CD14-positive monocyte (primary cell): ENCODE results near the gene LRRC42. TPM values are rescaled to one million over a fixed set of nuclear protein-coding genes. Genes with fewer than 3 reads are reported as not detected.
"Not testable (repeated sequence)": the region's sequence is repeated elsewhere in the genome, so short reads cannot be mapped to it uniquely, and the experiment has no call there.

Experiments
- DNase-seq, 3 donors: peaks; one replicate each; pipeline ENCODE4 v3.0.0-alpha.2; 2011 to 2022
- H2AFZ ChIP-seq: 2 replicates; pipeline ENCODE4 v1.6.0; 2012; ENCODE audit warnings: mild to moderate bottlenecking, low read depth, low read length, inconsistent platforms; ENCODE audit not compliant: insufficient read depth, poor library complexity, severe bottlenecking
- H3K27ac ChIP-seq, 2 donors: 1 replicate in 1 of 2; 2 replicates in 1 of 2; pipeline ENCODE4 v1.5.1; 2012 to 2013; ENCODE audit warnings: low read length in 2 of 2, control low read depth in 1 of 2, inconsistent platforms in 1 of 2, low read depth in 1 of 2, mild to moderate bottlenecking in 1 of 2
- H3K27me3 ChIP-seq, 2 donors: one replicate each; pipeline versions ENCODE4 v1.6.0 to v1.6.1; 2011 to 2013; ENCODE audit warnings: low read length in 2 of 2; ENCODE audit not compliant: control insufficient read depth in 2 of 2, insufficient read depth in 2 of 2
- H3K36me3 ChIP-seq, 2 donors: replicated peaks in 1 of 2; 1 replicate in 1 of 2; 2 replicates in 1 of 2; pipeline versions ENCODE4 v1.5.1 to v1.6.1; 2012 to 2013; ENCODE audit warnings: low read length in 2 of 2, control low read depth in 1 of 2, inconsistent platforms in 1 of 2, mild to moderate bottlenecking in 1 of 2; ENCODE audit not compliant: insufficient read depth in 2 of 2, control insufficient read depth in 1 of 2
- H3K4me1 ChIP-seq, 2 donors: 1 replicate in 1 of 2; 2 replicates in 1 of 2; pipeline versions ENCODE4 v1.5.1 to v1.6.1; 2012 to 2013; ENCODE audit warnings: low read length in 2 of 2, control low read depth in 1 of 2, inconsistent platforms in 1 of 2, mild to moderate bottlenecking in 1 of 2, moderate library complexity in 1 of 2; ENCODE audit not compliant: insufficient read depth in 2 of 2, control insufficient read depth in 1 of 2
- H3K4me2 ChIP-seq: replicated peaks from 2 replicates; pipeline ENCODE3; 2012; ENCODE audit warnings: low read length, moderate library complexity, mild to moderate bottlenecking; ENCODE audit not compliant: poor library complexity, severe bottlenecking; ENCODE audit errors: extremely low read depth
- H3K4me3 ChIP-seq, 3 experiments: fragments of 200-600 bp in 1 of 3; sonication (generic) in 1 of 3; replicated peaks in 1 of 3; 1 replicate in 2 of 3; 2 replicates in 1 of 3; pipeline ENCODE4 v1.5.1; 2011 to 2013; ENCODE audit warnings: low read length in 3 of 3, mild to moderate bottlenecking in 3 of 3, control low read depth in 2 of 3, low read depth in 2 of 3, inconsistent platforms in 1 of 3, moderate library complexity in 1 of 3
- H3K79me2 ChIP-seq: 2 replicates; pipeline ENCODE4 v1.6.0; 2012; ENCODE audit warnings: mild to moderate bottlenecking, control low read depth, inconsistent platforms, low read length, moderate library complexity; ENCODE audit not compliant: insufficient read depth
- H3K9ac ChIP-seq: 2 replicates; pipeline ENCODE4 v1.6.0; 2017; ENCODE audit warnings: low read length, mild to moderate bottlenecking; ENCODE audit not compliant: insufficient read depth, poor library complexity, severe bottlenecking
- H3K9me3 ChIP-seq, 2 donors: replicated peaks in 1 of 2; 1 replicate in 1 of 2; 2 replicates in 1 of 2; pipeline versions ENCODE4 v1.5.1 to v1.6.1; 2012 to 2013; ENCODE audit warnings: low read length in 2 of 2, control low read depth in 1 of 2; ENCODE audit not compliant: control insufficient read depth in 1 of 2, insufficient read depth in 1 of 2
- H4K20me1 ChIP-seq: 2 replicates; pipeline ENCODE4 v1.6.0; 2012; ENCODE audit warnings: mild to moderate bottlenecking, low read length, control low read depth, moderate library complexity; ENCODE audit not compliant: insufficient read depth
- H3K27ac Mint-ChIP-seq, 7 donors: one replicate each; pipeline ENCODE4 v1.8.0; 2020; ENCODE audit warnings: mild to moderate bottlenecking in 7 of 7, mixed read lengths in 7 of 7, moderate library complexity in 6 of 7, inconsistent platforms in 2 of 7
- H3K27me3 Mint-ChIP-seq, 3 donors: one replicate each; pipeline ENCODE4 v1.8.0; 2021 to 2022; ENCODE audit warnings: low read depth in 3 of 3, mild to moderate bottlenecking in 3 of 3, mixed read lengths in 3 of 3, moderate library complexity in 3 of 3, inconsistent platforms in 1 of 3
- H3K36me3 Mint-ChIP-seq, 2 donors: one replicate each; pipeline ENCODE4 v1.8.0; 2020; ENCODE audit warnings: mixed read lengths in 2 of 2, inconsistent platforms in 1 of 2, mild to moderate bottlenecking in 1 of 2
- H3K4me1 Mint-ChIP-seq: one replicate; pipeline ENCODE4 v1.8.0; 2020; ENCODE audit warnings: mild to moderate bottlenecking, mixed read lengths
- H3K4me3 Mint-ChIP-seq, 2 donors: one replicate each; pipeline ENCODE4 v1.8.0; 2020; ENCODE audit warnings: mild to moderate bottlenecking in 2 of 2, mixed read lengths in 2 of 2, moderate library complexity in 1 of 2
- H3K9me3 Mint-ChIP-seq, 7 donors: one replicate each; pipeline ENCODE4 v1.8.0; 2020 to 2022; ENCODE audit warnings: mixed read lengths in 7 of 7, mild to moderate bottlenecking in 6 of 7, moderate library complexity in 6 of 7, inconsistent platforms in 2 of 7
- CTCF ChIP-seq: fragments of 200-600 bp; IDR thresholded peaks from one replicate; pipeline ENCODE4 v1.8.0; 2022; ENCODE audit warnings: antibody characterized with exemption, mild to moderate bottlenecking
- WGBS: methylation state at CpG from one replicate; pipeline ENCODE4 v1.1.5; 2013; ENCODE audit warnings: missing lambda C conversion rate; ENCODE audit not compliant: insufficient coverage; 5-methylcytosine and 5-hydroxymethylcytosine counted together
- intact Hi-C, 2 donors: fragments of 100-400 bp; cut with micrococcal nuclease; formaldehyde crosslinking; loops; one replicate each; pipeline versions ENCODE4 v1.15.0 to v1.15.1; 2023
- polyA plus RNA-seq, 3 donors: library from polyadenylated mRNA; depleted of rRNA in 1 of 3; unstranded in 2 of 3; stranded (reverse) in 1 of 3; fragments of 300-500 nt in 2 of 3; fragments of >200 nt in 1 of 3; fragmentation: Illumina TruSeq in 2 of 3; gene quantifications; 1 replicate in 2 of 3; 2 replicates in 1 of 3; pipeline ENCODE4 v1.2.3, GENCODE V29; 2012 to 2021

Gene LRRC42
- polyA plus RNA-seq, 3 donors, result 5.6 to 7.3 (median 7.3) TPM

GRCh38 chr1:53987880-53988279 lies 41.7 kb downstream of the LRRC42 start:
- WGBS, result no CpG with 5 or more reads among the region's 2 CpGs
- no peaks in the 10 kb centered on the region for H3K36me3 ChIP-seq
- H3K4me1 ChIP-seq, result no peaks in the 10 kb centered on the region
- peaks cover 0 to 15% of the 10 kb centered on the region in 2 donors for H3K9me3 ChIP-seq
- no peak overlapping the region for H3K9ac ChIP-seq
- H4K20me1 ChIP-seq, result no peaks in the 10 kb centered on the region
- H3K4me2 ChIP-seq, result no peak overlapping the region
- H3K4me3 Mint-ChIP-seq, result no peak overlapping the region
- H3K27ac ChIP-seq, result no peak overlapping the region
- no peaks in the 10 kb centered on the region for H3K79me2 ChIP-seq
- no peak for DNase-seq
- H3K27me3 ChIP-seq, result no peaks in the 10 kb centered on the region
- H3K9me3 Mint-ChIP-seq, result peaks cover 0 to 14% (median 9%) of the 10 kb centered on the region in 7 donors
- H3K27me3 Mint-ChIP-seq, result peaks cover 0 to 4% (median 0%) of the 10 kb centered on the region in 3 donors
- H3K27ac Mint-ChIP-seq, result no peak overlapping the region
- no peak overlapping the region for H2AFZ ChIP-seq
- H3K4me1 Mint-ChIP-seq, result peaks cover under 1% of the 10 kb centered on the region
- TF ChIP-seq CTCF, result no peak
- intact Hi-C loops, result no loop called here
- no peaks in the 10 kb centered on the region for H3K36me3 Mint-ChIP-seq
- H3K4me3 ChIP-seq, result no peak overlapping the region

GRCh38 chr1:53992085-53992874 lies 46.1 kb downstream of the LRRC42 start:
- no peak overlapping the region for H3K4me2 ChIP-seq
- H3K79me2 ChIP-seq, result no peaks in the 10 kb centered on the region
- no peak overlapping the region for H2AFZ ChIP-seq
- H3K27ac ChIP-seq, result no peak overlapping the region
- no peak overlapping the region for H3K4me3 ChIP-seq
- H3K9ac ChIP-seq, result no peak overlapping the region
- no peak overlapping the region for H3K4me3 Mint-ChIP-seq
- no peaks in the 10 kb centered on the region for H3K36me3 ChIP-seq
- intact Hi-C loops, result no loop called here
- H3K27me3 ChIP-seq, result no peaks in the 10 kb centered on the region
- 97% methylated on average over 4 of the region's 4 CpGs for WGBS
- no peaks in the 10 kb centered on the region for H3K36me3 Mint-ChIP-seq
- peaks cover 0 to 18% of the 10 kb centered on the region in 2 donors for H3K9me3 ChIP-seq
- no peaks in the 10 kb centered on the region for H3K4me1 Mint-ChIP-seq
- DNase-seq, result no peak
- H3K9me3 Mint-ChIP-seq, result peaks cover 0 to 14% (median 9%) of the 10 kb centered on the region in 7 donors
- H3K27ac Mint-ChIP-seq, result no peak overlapping the region
- H3K27me3 Mint-ChIP-seq, result peaks cover 0 to 5% (median 4%) of the 10 kb centered on the region in 3 donors
- no peaks in the 10 kb centered on the region for H3K4me1 ChIP-seq
- H4K20me1 ChIP-seq, result no peaks in the 10 kb centered on the region
- TF ChIP-seq CTCF, result no peak

- H3K27me3 Mint-ChIP-seq, H3K79me2 ChIP-seq, H3K4me3 Mint-ChIP-seq, H3K36me3 Mint-ChIP-seq, H2AFZ ChIP-seq, intact Hi-C loops, H3K4me1 ChIP-seq, H3K4me2 ChIP-seq, H3K9ac ChIP-seq, H3K4me3 ChIP-seq, H3K27ac ChIP-seq, H3K36me3 ChIP-seq, H3K4me1 Mint-ChIP-seq, DNase-seq, H3K27me3 ChIP-seq, H4K20me1 ChIP-seq, H3K27ac Mint-ChIP-seq: not testable (repeated sequence)
- no CpG with 5 or more reads among the region's 2 CpGs for WGBS
- H3K9me3 Mint-ChIP-seq, result peaks cover 0 to 14% (median 9%) of the 10 kb centered on the region in 7 donors
- H3K9me3 ChIP-seq, result peaks cover 0 to 18% of the 10 kb centered on the region in 2 donors
Observed at GRCh38 chr1:53994516-53994915, 48.4 kb downstream of the LRRC42 start.
